HCT116 (cell line): ENCODE measurements around the gene CNNM3. TPM values are rescaled to one million over a fixed set of nuclear protein-coding genes. Genes with fewer than 3 reads are reported as not detected.

Experiments used
- ATAC-seq: fragments of 200-7000 bp; cut with Tn5 transposase; 2 replicates; pipeline ENCODE4 v1.9.1; 2020; ENCODE audit warnings: mild to moderate bottlenecking, moderate library complexity
- BruUV-seq: library from RNA; stranded (reverse); fragments of 400-500 nt; replicated peaks from 2 replicates; lab custom pipeline; 2021; lab: Mats Ljungman, UMichigan
- CTCF ChIA-PET: fragments of 300-600 bp; sonication (Branson Sonifier 250); formaldehyde crosslinking; loops from one replicate; lab custom pipeline; 2021; ENCODE audit warnings: antibody characterized with exemption; lab: Charles Lee
- POLR2A ChIA-PET: fragments of 300-600, 350-600 bp; sonication (Branson Sonifier 250); formaldehyde crosslinking; loops from one replicate; lab custom pipeline; 2021; ENCODE audit warnings: antibody characterized with exemption; lab: Charles Lee
- RAD21 ChIA-PET, 2 experiments: fragments of 300-600 bp; sonication (Branson Sonifier 250); formaldehyde crosslinking; loops; one replicate each; lab custom pipeline; 2023; ENCODE audit warnings: low total read pairs in 2 of 2; ENCODE audit not compliant: uncharacterized antibody in 2 of 2, unreplicated experiment in 2 of 2, low non-redundant PET in 1 of 2; lab: Charles Lee
- DNase-seq: peaks from one replicate; pipeline ENCODE4 v3.0.0-alpha.2; 2010; ENCODE audit warnings: low read depth, low spot score
- H2AFZ ChIP-seq: fragments of 200-600 bp; shearing (Covaris generic), sonication (generic); 2 replicates; pipeline ENCODE4 v1.6.1; 2017; ENCODE audit warnings: low read depth, mixed run types, mixed read lengths, antibody characterized with exemption, low read length; ENCODE audit not compliant: poor library complexity, severe bottlenecking
- H3K27ac ChIP-seq: 2 replicates; pipeline ENCODE4 v1.5.1; 2012; ENCODE audit warnings: low read depth, low read length
- H3K27me3 ChIP-seq: fragments of 200-600 bp; sonication (generic); 2 replicates; pipeline ENCODE4 v1.6.1; 2016; ENCODE audit warnings: mixed run types, low read length, mixed read lengths; ENCODE audit not compliant: insufficient read depth
- H3K36me3 ChIP-seq, 2 experiments: fragments of 200-500 bp in 1 of 2; fragments of 200-600 bp in 1 of 2; sonication (Bioruptor generic) in 1 of 2; sonication (generic) in 1 of 2; 2 replicates each; pipeline versions ENCODE4 v1.5.1 to v1.6.1; 2014 to 2016; ENCODE audit warnings: low read length in 2 of 2, inconsistent platforms in 1 of 2, mixed read lengths in 1 of 2, mixed run types in 1 of 2; ENCODE audit not compliant: insufficient read depth in 2 of 2, control insufficient read depth in 1 of 2
- H3K4me1 ChIP-seq, 2 experiments: fragments of 200-600 bp in 1 of 2; sonication (generic) in 1 of 2; 2 replicates each; pipeline versions ENCODE4 v1.5.1 to v1.6.1; 2012 to 2017; ENCODE audit warnings: low read length in 2 of 2, inconsistent platforms in 1 of 2, mild to moderate bottlenecking in 1 of 2, mixed read lengths in 1 of 2, mixed run types in 1 of 2, moderate library complexity in 1 of 2; ENCODE audit not compliant: insufficient read depth in 2 of 2, control insufficient read depth in 1 of 2
- H3K4me2 ChIP-seq: fragments of 200-600 bp; sonication (generic); 2 replicates; pipeline ENCODE4 v1.6.1; 2017; ENCODE audit warnings: mixed run types, low read length, mixed read lengths
- H3K4me3 ChIP-seq, 2 experiments: fragments of 200-600 bp in 1 of 2; sonication (generic) in 1 of 2; replicated peaks in 1 of 2; 2 replicates each; pipeline ENCODE4 v1.5.1; 2011 to 2016; ENCODE audit warnings: low read length in 2 of 2, control low read depth in 1 of 2, low read depth in 1 of 2, mild to moderate bottlenecking in 1 of 2, mixed read lengths in 1 of 2, mixed run types in 1 of 2
- H3K79me2 ChIP-seq: fragments of 200-600 bp; sonication (generic); 2 replicates; pipeline ENCODE4 v1.6.1; 2017; ENCODE audit warnings: mild to moderate bottlenecking, mixed run types, low read length, moderate library complexity, mixed read lengths; ENCODE audit not compliant: insufficient read depth
- H3K9ac ChIP-seq: fragments of 200-600 bp; sonication (generic); 2 replicates; pipeline ENCODE4 v1.6.1; 2016; ENCODE audit warnings: low read length, mixed read lengths
- H3K9me2 ChIP-seq: fragments of 200-600 bp; sonication (generic), shearing (Covaris generic); 2 replicates; pipeline ENCODE4 v1.6.1; 2017; ENCODE audit warnings: mixed run types, mild to moderate bottlenecking, moderate library complexity; ENCODE audit not compliant: insufficient read depth
- H3K9me3 ChIP-seq, 2 experiments: fragments of 200-500 bp in 1 of 2; fragments of 200-600 bp in 1 of 2; sonication (Bioruptor generic) in 1 of 2; sonication (generic) in 1 of 2; 2 replicates each; pipeline ENCODE4 v1.6.1; 2014 to 2017; ENCODE audit warnings: low read length in 2 of 2, mixed read lengths in 2 of 2, inconsistent platforms in 1 of 2, low read depth in 1 of 2, mild to moderate bottlenecking in 1 of 2, mixed run types in 1 of 2, moderate library complexity in 1 of 2; ENCODE audit not compliant: control insufficient read depth in 1 of 2, insufficient read depth in 1 of 2
- H4K20me1 ChIP-seq: fragments of 200-600 bp; sonication (generic), shearing (Covaris generic); 2 replicates; pipeline ENCODE4 v1.6.1; 2017; ENCODE audit warnings: mixed run types, mild to moderate bottlenecking, moderate library complexity; ENCODE audit not compliant: insufficient read depth
- ELF1 ChIP-seq: IDR thresholded peaks from 2 replicates; pipeline ENCODE4 v1.6.1; 2012; ENCODE audit warnings: low read depth, borderline replicate concordance
- EZH2 ChIP-seq: fragments of 200-600 bp; sonication (generic); IDR thresholded peaks from 2 replicates; pipeline ENCODE4 v1.6.1; 2017; ENCODE audit warnings: antibody characterized with exemption, mixed run types
- intact Hi-C: fragments of 100-400 bp; cut with micrococcal nuclease; formaldehyde crosslinking; loops from 2 replicates; pipeline ENCODE4 v1.10.0; 2022
- total RNA-seq: library from RNA; stranded (reverse); gene quantifications from one replicate; pipeline ENCODE4 v1.2.1, GENCODE V29; 2021; ENCODE audit not compliant: unreplicated experiment

Gene CNNM3
- total RNA-seq, 1 experiment from 2014 or later, result 31.1 TPM

- H3K79me2 ChIP-seq, result no peaks in the 10 kb centered on the region
- RAD21 ChIA-PET, result no interaction called here
- H4K20me1 ChIP-seq, result no peaks in the 10 kb centered on the region
- no peak for DNase-seq
- 0 out of 4 replicates have a peak, but pooled peaks cover 0 to 4% of the 10 kb centered on the region in 2 experiments for H3K36me3 ChIP-seq
- H3K9me2 ChIP-seq, result no peaks in the 10 kb centered on the region
- TF ChIP-seq EZH2, result no peak
- POLR2A ChIA-PET, result no interaction called here
- no peak for ATAC-seq
- CTCF ChIA-PET, result no interaction called here
- no peak overlapping the region for H3K4me3 ChIP-seq
- intact Hi-C loops, result no loop called here
- H2AFZ ChIP-seq, result no peak overlapping the region
- no peaks in the 10 kb centered on the region for H3K27me3 ChIP-seq
- BruUV-seq, result no TSS peak
- no peak overlapping the region for H3K27ac ChIP-seq
- no peaks in the 10 kb centered on the region for H3K4me1 ChIP-seq
- H3K9me3 ChIP-seq, result no peaks in the 10 kb centered on the region
- no peak overlapping the region for H3K4me2 ChIP-seq
- H3K9ac ChIP-seq, result no peak overlapping the region
Measured at GRCh38 chr2:96839875-96840850, 24.1 kb downstream of the CNNM3 start.

- no peaks in the 10 kb centered on the region for H3K79me2 ChIP-seq
- POLR2A ChIA-PET, result interaction anchor here (1.3 kb wide), 1 partner anchor 16 kb away, joined by 3 read pairs; the partner anchor contains the start of gene ANKRD39
- CTCF ChIA-PET, result interaction anchor here (1.2 kb wide), 1 partner anchor 16 kb away, joined by 3 read pairs; the partner anchor contains the start of gene ANKRD39
Measured at GRCh38 chr2:96841701-96842495, 25.8 kb downstream of the CNNM3 start.

More at GRCh38 chr2:96841701-96842495, 25.8 kb downstream of the CNNM3 start:
- no TSS peak for BruUV-seq
- Histone ChIP-seq H3K9me3 (no peaks in the 10 kb centered on the region), H3K4me3 (no peak overlapping the region), H4K20me1 (no peaks in the 10 kb centered on the region), H3K9me2 (no peaks in the 10 kb centered on the region), H3K36me3 (peaks cover 3 to 4% of the 10 kb centered on the region in 2 experiments; a peak in 2 of 4 replicates), H3K4me2 (no peak overlapping the region), H3K9ac (no peak overlapping the region), H2AFZ (no peak overlapping the region), H3K27ac (no peak overlapping the region), H3K4me1 (no peaks in the 10 kb centered on the region), H3K27me3 (no peaks in the 10 kb centered on the region)
- intact Hi-C loops, result no loop called here
- RAD21 ChIA-PET, result no interaction called here
- DNase-seq (no peak), ATAC-seq (no peak)
- TF ChIP-seq ELF1, result no peak
